Prostate gland (tissue), 2 donors: ENCODE results near the gene C4orf50.

Source experiments
- POLR2A ChIP-seq: fragments of 450-650 bp; IDR thresholded peaks from one replicate; pipeline ENCODE4 v1.6.1; 2016; ENCODE audit warnings: antibody characterized with exemption, mild to moderate bottlenecking
- POLR2AphosphoS5 ChIP-seq: sonication (generic); formaldehyde crosslinking; IDR thresholded peaks from one replicate; pipeline ENCODE4 v1.6.1; 2017; ENCODE audit warnings: antibody characterized with exemption
- TF ChIP-seq, protein P1 (sequence below), 4 experiments: fragments of 200-600 bp in 2 of 4; fragments of 450-650 bp in 2 of 4; sonication (generic) in 2 of 4; IDR thresholded peaks; 1 replicate in 3 of 4; 2 replicates in 1 of 4; pipeline ENCODE4 v1.5.1; 2016 to 2019; ENCODE audit warnings: antibody characterized with exemption in 4 of 4, mild to moderate bottlenecking in 2 of 4, moderate library complexity in 2 of 4

DNA sequence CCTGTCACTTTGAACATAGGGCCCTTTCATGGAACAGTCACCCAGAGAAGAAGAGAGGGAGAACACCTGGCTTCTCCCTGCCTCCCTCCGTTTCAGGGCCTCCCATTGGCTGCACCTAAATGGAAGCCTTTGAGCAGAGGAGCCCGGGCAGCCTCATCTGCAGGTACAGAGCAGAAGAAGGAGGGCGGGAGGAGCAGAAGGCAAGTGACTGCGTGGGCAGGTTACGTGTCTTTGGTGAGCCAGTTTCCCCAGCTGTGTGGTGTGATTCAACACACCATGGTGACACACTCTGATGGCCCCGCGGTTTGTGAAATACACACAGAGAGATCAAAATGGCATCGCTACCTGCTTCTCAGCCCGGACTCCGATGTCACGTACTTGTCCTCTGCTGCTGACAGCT lies 431 bp downstream of the C4orf50 start:
- TF ChIP-seq, protein P1, sequence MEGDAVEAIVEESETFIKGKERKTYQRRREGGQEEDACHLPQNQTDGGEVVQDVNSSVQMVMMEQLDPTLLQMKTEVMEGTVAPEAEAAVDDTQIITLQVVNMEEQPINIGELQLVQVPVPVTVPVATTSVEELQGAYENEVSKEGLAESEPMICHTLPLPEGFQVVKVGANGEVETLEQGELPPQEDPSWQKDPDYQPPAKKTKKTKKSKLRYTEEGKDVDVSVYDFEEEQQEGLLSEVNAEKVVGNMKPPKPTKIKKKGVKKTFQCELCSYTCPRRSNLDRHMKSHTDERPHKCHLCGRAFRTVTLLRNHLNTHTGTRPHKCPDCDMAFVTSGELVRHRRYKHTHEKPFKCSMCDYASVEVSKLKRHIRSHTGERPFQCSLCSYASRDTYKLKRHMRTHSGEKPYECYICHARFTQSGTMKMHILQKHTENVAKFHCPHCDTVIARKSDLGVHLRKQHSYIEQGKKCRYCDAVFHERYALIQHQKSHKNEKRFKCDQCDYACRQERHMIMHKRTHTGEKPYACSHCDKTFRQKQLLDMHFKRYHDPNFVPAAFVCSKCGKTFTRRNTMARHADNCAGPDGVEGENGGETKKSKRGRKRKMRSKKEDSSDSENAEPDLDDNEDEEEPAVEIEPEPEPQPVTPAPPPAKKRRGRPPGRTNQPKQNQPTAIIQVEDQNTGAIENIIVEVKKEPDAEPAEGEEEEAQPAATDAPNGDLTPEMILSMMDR (IDR thresholded peaks at IDR 0.05), result no peak
- TF ChIP-seq POLR2AphosphoS5 (no peak), POLR2A (no peak)
